Stomach (tissue), 9 donors: ENCODE measurements around the gene MIOX. TPM values are rescaled to one million over a fixed set of nuclear protein-coding genes. Genes with fewer than 3 reads are reported as not detected.
A peak's percentile ranks its signal among the peaks of the same experiment; 100 is the strongest.

ENCODE experiments used
- DNase-seq, 2 donors: peaks; one replicate each; pipeline versions ENCODE4 v3.0.0 to v3.0.0-alpha.2; 2013 to 2019
- H3K27ac ChIP-seq, 5 donors: fragments of 200-600 bp in 4 of 5; sonication (generic) in 4 of 5; one replicate each; pipeline ENCODE4 v1.5.1; 2013 to 2019; ENCODE audit warnings: mild to moderate bottlenecking in 1 of 5, moderate library complexity in 1 of 5
- H3K27me3 ChIP-seq, 3 donors: fragments of 200-600 bp; sonication (generic); one replicate each; pipeline ENCODE4 v1.5.1; 2017 to 2019; ENCODE audit warnings: mixed run types in 1 of 3
- H3K36me3 ChIP-seq, 4 donors: fragments of 200-600 bp; sonication (generic); 1 replicate in 3 of 4; 2 replicates in 1 of 4; pipeline ENCODE4 v1.5.1; 2016 to 2019
- H3K4me1 ChIP-seq, 4 donors: fragments of 200-600 bp; sonication (generic); one replicate each; pipeline ENCODE4 v1.5.1; 2016 to 2019
- H3K4me3 ChIP-seq, 4 donors: fragments of 200-600 bp; sonication (generic) in 3 of 4; one replicate each; pipeline ENCODE4 v1.5.1; 2016 to 2019; ENCODE audit warnings: mild to moderate bottlenecking in 1 of 4
- H3K9me3 ChIP-seq, 4 donors: fragments of 200-600 bp; sonication (generic); one replicate each; pipeline ENCODE4 v1.5.1; 2016 to 2019
- CTCF ChIP-seq, 7 experiments: fragments of 450-650 bp in 4 of 7; fragments of 200-600 bp in 3 of 7; sonication (generic) in 3 of 7; IDR thresholded peaks; one replicate each; pipeline ENCODE4 v1.5.1; 2016 to 2019; ENCODE audit warnings: antibody characterized with exemption in 7 of 7, control low read depth in 2 of 7, mild to moderate bottlenecking in 1 of 7
- EP300 ChIP-seq: sonication (generic); formaldehyde crosslinking; IDR thresholded peaks from one replicate; pipeline ENCODE4 v1.6.1; 2017; ENCODE audit warnings: antibody characterized with exemption
- POLR2A ChIP-seq, 4 donors: fragments of 450-650 bp; IDR thresholded peaks; one replicate each; pipeline ENCODE4 v1.6.1; 2016; ENCODE audit warnings: antibody characterized with exemption in 4 of 4, control low read depth in 2 of 4, mild to moderate bottlenecking in 1 of 4, moderate library complexity in 1 of 4
- POLR2AphosphoS5 ChIP-seq, 3 donors: sonication (generic); formaldehyde crosslinking; IDR thresholded peaks; one replicate each; pipeline ENCODE4 v1.6.1; 2016; ENCODE audit warnings: antibody characterized with exemption in 3 of 3
- WGBS, 5 donors: extraction: QIAGEN DNeasy Blood & Tissue Kit in 3 of 5; methylation state at CpG; one replicate each; pipeline versions ENCODE4 v1.1.5 to v1.1.7; 2013 to 2018; 5-methylcytosine and 5-hydroxymethylcytosine counted together
- intact Hi-C: fragments of 100-400 bp; cut with DNase I; formaldehyde crosslinking; loops from one replicate; pipeline ENCODE4 v1.15.1; 2023; ENCODE audit warnings: low total_unique reads
- polyA plus RNA-seq, 3 donors: library from polyadenylated mRNA; stranded (reverse); fragments of 200-250 nt; gene quantifications; one replicate each; pipeline ENCODE4 v1.2.3, GENCODE V29; 2013
- total RNA-seq, 5 donors: library from RNA; depleted of rRNA; stranded (reverse); fragments of >200 nt; gene quantifications; one replicate each; pipeline versions ENCODE4 v1.1.0 to v1.2.3, GENCODE V29; 2014 to 2016
- donor health status: healthy with polysubstance abuse.
- donor health status: Bipolar disorder and iron deficiency.
- donor health status: healthy.

The MIOX gene
- total and polyA plus RNA-seq, 8 donors: 0.40 TPM; not detected in 7

- WGBS, 5 donors: 64 to 83% (median 77%) methylated on average over 6 to 15 of the region's 15 CpGs
- H3K36me3 ChIP-seq: peaks cover 51 to 91% (median 89%) of the 10 kb centered on the region in 4 donors
- H3K27me3 ChIP-seq: no peaks in the 10 kb centered on the region
- H3K4me3 ChIP-seq: no peak overlapping the region
- H3K9me3 ChIP-seq: no peaks in the 10 kb centered on the region
- DNase-seq: no peak
- H3K27ac ChIP-seq: peak overlapping the region in 2 of 5 donors; percentile 78 to 84
- intact Hi-C loops: no loop called here
- TF ChIP-seq POLR2AphosphoS5 (IDR thresholded peaks at IDR 0.05) (no peak), EP300 (no peak), CTCF (IDR thresholded peaks at IDR 0.05) (no peak), POLR2A (IDR thresholded peaks at IDR 0.05) (no peak)
- peaks cover 20 to 59% (median 43%) of the 10 kb centered on the region in 4 donors for H3K4me1 ChIP-seq
These were observed 43.5 kb upstream of the MIOX start for GRCh38 chr22:50443197-50443596.

- intact Hi-C loops: no loop called here
- Histone ChIP-seq H3K9me3 (no peaks in the 10 kb centered on the region), H3K36me3 (peaks cover 49 to 91% (median 89%) of the 10 kb centered on the region in 4 donors), H3K27me3 (no peaks in the 10 kb centered on the region), H3K27ac (peak overlapping the region; percentile 6 to 84 (median 68)), H3K4me1 (peaks cover 20 to 62% (median 46%) of the 10 kb centered on the region in 4 donors), H3K4me3 (no peak overlapping the region)
- no peak for TF ChIP-seq POLR2A (IDR thresholded peaks at IDR 0.05)
- no peak for TF ChIP-seq CTCF (IDR thresholded peaks at IDR 0.05)
- TF ChIP-seq POLR2AphosphoS5 (IDR thresholded peaks at IDR 0.05): no peak
- TF ChIP-seq EP300: no peak
- 52 to 62% (median 53%) methylated on average over 21 to 28 of the region's 28 CpGs for WGBS, 5 donors
- DNase-seq: peak in 1 of 2 donors; percentile 35
These were observed 42.6 kb upstream of the MIOX start for GRCh38 chr22:50443801-50444625.

- Histone ChIP-seq H3K27me3 (no peaks in the 10 kb centered on the region), H3K36me3 (peaks cover 42 to 89% (median 87%) of the 10 kb centered on the region in 4 donors), H3K4me1 (peaks cover 20 to 62% (median 46%) of the 10 kb centered on the region in 4 donors), H3K9me3 (no peaks in the 10 kb centered on the region), H3K27ac (peak overlapping the region; percentile 56 to 84 (median 68)), H3K4me3 (no peak overlapping the region)
- no peak for TF ChIP-seq POLR2AphosphoS5 (IDR thresholded peaks at IDR 0.05)
- no peak for TF ChIP-seq POLR2A (IDR thresholded peaks at IDR 0.05)
- TF ChIP-seq CTCF (IDR thresholded peaks at IDR 0.05): no peak
- no peak for TF ChIP-seq EP300
- DNase-seq: peak; percentile 74 to 84
- intact Hi-C loops: no loop called here
- WGBS, 5 donors: 34 to 59% (median 41%) methylated on average over 5 of the region's 5 CpGs
These were observed 42.0 kb upstream of the MIOX start for GRCh38 chr22:50444663-50445062.

- Histone ChIP-seq H3K9me3 (no peaks in the 10 kb centered on the region), H3K4me1 (peaks cover 20 to 62% (median 46%) of the 10 kb centered on the region in 4 donors), H3K27me3 (no peaks in the 10 kb centered on the region), H3K4me3 (no peak overlapping the region), H3K27ac (peak overlapping the region; percentile 56 to 84 (median 68)), H3K36me3 (peaks cover 42 to 89% (median 87%) of the 10 kb centered on the region in 4 donors)
- WGBS, 5 donors: 32 to 55% (median 43%) methylated on average over 28 to 30 of the region's 30 CpGs
- DNase-seq: peak; percentile 56 to 86
- TF ChIP-seq EP300: no peak
- peak in 1 of 3 donors; percentile 33 for TF ChIP-seq POLR2AphosphoS5 (IDR thresholded peaks at IDR 0.05)
- intact Hi-C loops: no loop called here
These were observed 41.4 kb upstream of the MIOX start for GRCh38 chr22:50445071-50445879.
